Esophagus (tissue), 2 donors: ENCODE measurements around the gene SCMH1. TPM values are rescaled to one million over a fixed set of nuclear protein-coding genes. Genes with fewer than 3 reads are reported as not detected.
"Not testable (repeated sequence)": the region's sequence is repeated elsewhere in the genome, so short reads cannot be mapped to it uniquely, and the experiment has no call there.

Experiments
- H3K27ac ChIP-seq, 2 donors: one replicate each; pipeline ENCODE4 v1.5.1; 2013; ENCODE audit warnings: low read depth in 2 of 2, mild to moderate bottlenecking in 2 of 2, inconsistent platforms in 1 of 2, low read length in 1 of 2, moderate library complexity in 1 of 2
- H3K27me3 ChIP-seq, 2 donors: one replicate each; pipeline ENCODE4 v1.6.1; 2013; ENCODE audit warnings: low read length in 2 of 2, control low read depth in 1 of 2, mild to moderate bottlenecking in 1 of 2; ENCODE audit not compliant: insufficient read depth in 2 of 2, control insufficient read depth in 1 of 2
- H3K36me3 ChIP-seq, 2 donors: one replicate each; pipeline ENCODE4 v1.6.1; 2013; ENCODE audit warnings: low read length in 1 of 2; ENCODE audit not compliant: control insufficient read depth in 2 of 2, insufficient read depth in 2 of 2
- H3K4me1 ChIP-seq, 2 donors: one replicate each; pipeline ENCODE4 v1.6.1; 2013; ENCODE audit warnings: low read length in 1 of 2; ENCODE audit not compliant: control insufficient read depth in 2 of 2, insufficient read depth in 2 of 2
- H3K4me3 ChIP-seq, 2 donors: one replicate each; pipeline ENCODE4 v1.5.1; 2013; ENCODE audit warnings: low read length in 2 of 2, mild to moderate bottlenecking in 2 of 2, low read depth in 1 of 2, moderate library complexity in 1 of 2
- H3K9me3 ChIP-seq, 2 donors: one replicate each; pipeline ENCODE4 v1.6.1; 2013; ENCODE audit warnings: mild to moderate bottlenecking in 2 of 2, low read depth in 1 of 2, low read length in 1 of 2, moderate library complexity in 1 of 2; ENCODE audit not compliant: control insufficient read depth in 2 of 2, insufficient read depth in 1 of 2
- WGBS, 2 donors: extraction: QIAGEN DNeasy Blood & Tissue Kit; methylation state at CpG; one replicate each; pipeline ENCODE4 v1.1.7; 2013; 5-methylcytosine and 5-hydroxymethylcytosine counted together
- polyA plus RNA-seq, 2 donors: library from polyadenylated mRNA; stranded (reverse); fragments of 200-250 nt; gene quantifications; one replicate each; pipeline ENCODE4 v1.2.3, GENCODE V29; 2013
- donor health status: healthy with polysubstance abuse.
- donor health status: Bipolar disorder and iron deficiency.

SCMH1 gene
- polyA plus RNA-seq, 2 donors: 11.1 to 12.8 TPM

DNA sequence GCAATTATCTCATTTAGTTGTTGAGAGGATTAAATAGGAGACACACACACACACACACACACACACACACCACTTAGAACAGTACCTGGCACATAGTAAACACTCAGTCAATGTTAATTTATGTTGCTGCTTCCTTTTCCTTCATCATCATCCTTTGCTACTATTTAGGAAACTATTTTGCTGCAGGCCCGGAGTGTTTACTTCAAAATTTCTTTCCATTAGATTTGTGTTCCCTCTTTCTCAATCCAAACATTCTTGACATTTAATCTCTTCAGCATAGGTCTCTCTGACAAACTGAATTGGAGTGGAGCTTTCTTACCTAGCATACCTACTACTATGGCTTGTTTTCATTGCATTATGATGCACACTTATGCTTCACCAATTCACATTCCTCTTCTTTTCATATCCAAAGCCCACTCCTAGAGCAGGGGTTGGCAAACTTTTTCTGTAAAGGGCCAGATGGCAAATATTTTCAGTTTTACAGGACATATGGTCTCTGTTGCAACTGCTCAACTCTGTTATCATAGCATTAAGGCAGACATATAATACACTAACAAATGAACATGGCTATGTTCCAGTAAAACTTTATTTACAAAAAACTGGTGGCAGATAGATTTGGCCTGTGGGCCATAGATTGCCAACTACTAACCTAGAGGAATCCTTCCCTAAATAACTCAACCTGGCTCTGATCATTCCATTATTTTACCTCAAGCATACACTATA is 49.5 kb downstream of the SCMH1 start:
- no peaks in the 10 kb centered on the region for H3K4me1 ChIP-seq
- no peak overlapping the region for H3K27ac ChIP-seq
- WGBS, 2 donors: 75 to 85% methylated on average over 1 of the region's 1 CpG
- H3K36me3 ChIP-seq: no peaks in the 10 kb centered on the region
- no peaks in the 10 kb centered on the region for H3K9me3 ChIP-seq
- no peaks in the 10 kb centered on the region for H3K27me3 ChIP-seq
- no peak overlapping the region for H3K4me3 ChIP-seq

- Histone ChIP-seq H3K4me1 (no peaks in the 10 kb centered on the region), H3K27me3 (no peaks in the 10 kb centered on the region), H3K9me3 (no peaks in the 10 kb centered on the region), H3K27ac (no peak overlapping the region), H3K36me3 (no peaks in the 10 kb centered on the region), H3K4me3 (no peak overlapping the region)
- WGBS, 2 donors: 83 to 86% methylated on average over 1 of the region's 1 CpG
These were observed 57.7 kb downstream of the SCMH1 start for GRCh38 chr1:41184446-41184845.

GRCh38 chr1:41178230-41178629 is 63.9 kb downstream of the SCMH1 start:
- not testable (repeated sequence) for H3K27me3 ChIP-seq, H3K36me3 ChIP-seq, H3K4me3 ChIP-seq, H3K27ac ChIP-seq, H3K4me1 ChIP-seq, H3K9me3 ChIP-seq
- 92 to 94% methylated on average over 3 of the region's 3 CpGs for WGBS, 2 donors

- H3K27me3 ChIP-seq: no peaks in the 10 kb centered on the region
- H3K4me1 ChIP-seq: no peaks in the 10 kb centered on the region
- H3K9me3 ChIP-seq: no peaks in the 10 kb centered on the region
- H3K4me3 ChIP-seq: no peak overlapping the region
- H3K27ac ChIP-seq: no peak overlapping the region
- no peaks in the 10 kb centered on the region for H3K36me3 ChIP-seq
These were observed 66.6 kb downstream of the SCMH1 start for GRCh38 chr1:41175546-41175945.

DNA sequence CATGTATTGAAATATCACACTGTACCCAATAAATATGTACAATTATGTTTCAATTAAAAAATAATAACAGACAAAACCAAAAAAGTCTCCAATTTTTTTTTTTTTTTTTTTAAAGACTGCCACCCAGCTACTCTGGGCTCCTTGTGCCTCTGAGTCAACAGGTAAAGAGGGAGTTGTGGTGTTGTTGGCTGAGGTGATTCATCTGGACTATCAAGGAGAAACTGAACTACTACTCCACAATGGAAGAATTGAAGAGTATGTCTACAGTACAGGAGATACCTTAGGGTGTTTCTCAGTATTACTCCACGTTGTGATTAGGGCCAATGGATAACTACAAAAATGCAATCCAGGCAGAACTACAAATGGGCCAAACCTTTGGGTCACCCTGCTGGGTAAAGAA is 67.9 kb downstream of the SCMH1 start:
- Histone ChIP-seq H3K4me3 (no peak overlapping the region), H3K9me3 (no peaks in the 10 kb centered on the region), H3K27ac (no peak overlapping the region), H3K36me3 (no peaks in the 10 kb centered on the region), H3K27me3 (no peaks in the 10 kb centered on the region), H3K4me1 (no peaks in the 10 kb centered on the region)
- WGBS, 2 donors: 62 to 78% methylated on average over 1 of the region's 1 CpG

DNA sequence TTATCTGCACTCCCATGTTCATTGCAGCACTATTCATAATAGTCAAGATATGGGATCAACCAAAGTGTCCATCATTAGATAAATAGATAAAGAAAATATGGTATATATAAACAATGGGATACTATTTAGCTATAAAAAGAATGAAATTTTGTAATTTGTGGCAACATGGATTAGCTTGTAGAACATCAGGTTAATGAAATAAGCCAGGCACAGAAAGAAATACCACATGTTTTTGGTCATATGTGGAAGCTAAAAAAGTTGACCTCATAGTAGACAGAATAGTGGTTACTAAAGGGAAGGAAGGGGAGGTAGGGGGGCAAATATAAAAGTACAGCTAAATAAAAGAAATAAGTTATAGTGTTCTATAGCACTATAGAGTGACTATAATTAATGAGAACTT is 68.5 kb downstream of the SCMH1 start:
- no peaks in the 10 kb centered on the region for H3K36me3 ChIP-seq

DNA sequence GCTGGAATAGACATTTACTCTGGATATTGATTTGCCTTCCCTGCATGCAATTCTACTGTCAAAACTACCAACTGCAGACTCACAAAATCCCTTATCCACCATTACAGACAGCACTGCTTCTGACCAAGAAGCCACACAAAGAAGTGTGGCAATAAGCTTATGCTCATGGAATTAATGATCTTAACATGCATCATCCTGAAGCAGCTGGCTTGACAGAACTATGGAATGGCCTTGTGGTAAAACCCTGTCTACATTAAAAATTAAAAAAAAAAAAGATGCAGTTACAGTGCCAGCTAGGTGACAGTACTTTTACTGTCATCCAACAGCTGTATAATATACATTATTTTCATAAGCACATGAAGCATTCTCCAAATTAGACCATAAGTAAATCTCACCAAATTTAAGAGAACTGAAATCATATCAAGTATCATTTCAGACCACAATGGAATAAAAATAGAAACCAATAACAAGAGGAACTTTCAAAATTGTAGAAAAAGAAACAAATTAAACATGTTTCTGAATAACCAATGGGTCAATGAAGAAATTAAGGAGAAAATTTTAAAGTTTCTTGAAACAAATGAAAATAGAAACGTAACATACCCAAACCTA is 70.7 kb downstream of the SCMH1 start:
- no peaks in the 10 kb centered on the region for H3K36me3 ChIP-seq
- 42 to 50% methylated on average over 1 of the region's 1 CpG for WGBS, 2 donors
- no peak overlapping the region for H3K4me3 ChIP-seq
- no peak overlapping the region for H3K27ac ChIP-seq
- no peaks in the 10 kb centered on the region for H3K27me3 ChIP-seq
- no peaks in the 10 kb centered on the region for H3K9me3 ChIP-seq
- no peaks in the 10 kb centered on the region for H3K4me1 ChIP-seq

More for the DNA sequence above, 68.5 kb downstream of the SCMH1 start:
- no peaks in the 10 kb centered on the region for H3K27me3 ChIP-seq
- H3K9me3 ChIP-seq: no peaks in the 10 kb centered on the region
- H3K4me1 ChIP-seq: no peaks in the 10 kb centered on the region
- no peak overlapping the region for H3K4me3 ChIP-seq
- no peak overlapping the region for H3K27ac ChIP-seq

GRCh38 chr1:41169799-41170180 is 72.3 kb downstream of the SCMH1 start:
- Histone ChIP-seq H3K4me1 (no peaks in the 10 kb centered on the region), H3K9me3 (no peaks in the 10 kb centered on the region), H3K36me3 (no peaks in the 10 kb centered on the region), H3K27me3 (no peaks in the 10 kb centered on the region), H3K4me3 (no peak overlapping the region), H3K27ac (no peak overlapping the region)
- 86 to 94% methylated on average over 3 of the region's 3 CpGs for WGBS, 2 donors

- no peaks in the 10 kb centered on the region for H3K36me3 ChIP-seq
These were observed 72.9 kb downstream of the SCMH1 start for GRCh38 chr1:41169066-41169798.

More at GRCh38 chr1:41169066-41169798, 72.9 kb downstream of the SCMH1 start:
- 88 to 97% methylated on average over 7 of the region's 7 CpGs for WGBS, 2 donors
- H3K4me1 ChIP-seq: no peaks in the 10 kb centered on the region
- H3K4me3 ChIP-seq: no peak overlapping the region
- no peaks in the 10 kb centered on the region for H3K9me3 ChIP-seq
- H3K27me3 ChIP-seq: no peaks in the 10 kb centered on the region
- no peak overlapping the region for H3K27ac ChIP-seq
